ENCODE data around the gene IKZF1.

GRCh38 chr7:50366311-50366710 is 61.8 kb downstream of the IKZF1 start:
- no peak for TF ChIP-seq CTCF (IDR thresholded peaks at IDR 0.05; ENCODE audit: insufficient read depth, low read length)
- no peak for TF ChIP-seq POLR2AphosphoS5 (IDR thresholded peaks at IDR 0.05; ENCODE audit: low read depth)
- no peak for TF ChIP-seq SPI1 (IDR thresholded peaks at IDR 0.05; ENCODE audit: borderline replicate concordance, low read depth)
